CD8-positive, alpha-beta memory T cell (primary cell): ENCODE data around the gene RAMP1. TPM values are rescaled to one million over a fixed set of nuclear protein-coding genes. Genes with fewer than 3 reads are reported as not detected.
A peak's percentile ranks its signal among the peaks of the same experiment; 100 is the strongest.
"Not testable (repeated sequence)": the region's sequence is repeated elsewhere in the genome, so short reads cannot be mapped to it uniquely, and the experiment has no call there.

Experiments used
- CTCF ChIA-PET: fragments of 350-600 bp; sonication (Branson Sonifier 250); formaldehyde crosslinking; loops from one replicate; lab custom pipeline; 2021; ENCODE audit warnings: antibody characterized with exemption; lab: Charles Lee
- POLR2A ChIA-PET: fragments of 350-600 bp; sonication (Branson Sonifier 250); formaldehyde crosslinking; loops from one replicate; lab custom pipeline; 2021; ENCODE audit warnings: antibody characterized with exemption; lab: Charles Lee
- DNase-seq, 5 donors: peaks; one replicate each; pipeline versions ENCODE4 v3.0.0 to v3.0.0-alpha.2; 2020 to 2022; ENCODE audit warnings: mixed read lengths in 1 of 5
- H3K27ac ChIP-seq: one replicate; pipeline ENCODE4 v1.7.0; 2013; ENCODE audit warnings: low read depth, mild to moderate bottlenecking, low read length, moderate library complexity
- H3K27me3 ChIP-seq: 2 replicates; pipeline ENCODE4 v1.7.0; 2013; ENCODE audit warnings: low read length, mild to moderate bottlenecking; ENCODE audit not compliant: insufficient read depth, poor library complexity, severe bottlenecking
- H3K36me3 ChIP-seq: 2 replicates; pipeline ENCODE4 v1.7.0; 2013; ENCODE audit warnings: mild to moderate bottlenecking, low read length, moderate library complexity; ENCODE audit not compliant: insufficient read depth
- H3K4me1 ChIP-seq: 2 replicates; pipeline ENCODE4 v1.7.0; 2013; ENCODE audit warnings: mild to moderate bottlenecking, low read length, moderate library complexity; ENCODE audit not compliant: insufficient read depth
- H3K4me3 ChIP-seq: 2 replicates; pipeline ENCODE4 v1.7.0; 2013; ENCODE audit warnings: mild to moderate bottlenecking, low read length
- H3K9me3 ChIP-seq: 2 replicates; pipeline ENCODE4 v1.7.0; 2013; ENCODE audit warnings: mild to moderate bottlenecking, low read length
- H3K27ac Mint-ChIP-seq, 8 donors: one replicate each; pipeline ENCODE4 v1.8.0; 2020 to 2021; ENCODE audit warnings: mixed read lengths in 8 of 8, mild to moderate bottlenecking in 6 of 8, inconsistent platforms in 3 of 8, moderate library complexity in 3 of 8
- H3K27me3 Mint-ChIP-seq, 2 donors: one replicate each; pipeline ENCODE4 v1.8.0; 2020 to 2021; ENCODE audit warnings: mixed read lengths in 2 of 2, mild to moderate bottlenecking in 1 of 2, moderate library complexity in 1 of 2
- H3K36me3 Mint-ChIP-seq, 3 donors: one replicate each; pipeline ENCODE4 v1.8.0; 2020 to 2021; ENCODE audit warnings: mixed read lengths in 3 of 3, inconsistent platforms in 1 of 3, mild to moderate bottlenecking in 1 of 3
- H3K4me1 Mint-ChIP-seq, 3 donors: one replicate each; pipeline ENCODE4 v1.8.0; 2020 to 2021; ENCODE audit warnings: mixed read lengths in 3 of 3, inconsistent platforms in 1 of 3, mild to moderate bottlenecking in 1 of 3
- H3K4me3 Mint-ChIP-seq, 7 donors: one replicate each; pipeline ENCODE4 v1.8.0; 2020 to 2021; ENCODE audit warnings: mixed read lengths in 7 of 7, mild to moderate bottlenecking in 6 of 7, moderate library complexity in 4 of 7, inconsistent platforms in 2 of 7
- H3K9me3 Mint-ChIP-seq, 5 donors: one replicate each; pipeline ENCODE4 v1.8.0; 2020 to 2022; ENCODE audit warnings: mixed read lengths in 5 of 5, mild to moderate bottlenecking in 3 of 5, moderate library complexity in 2 of 5, inconsistent platforms in 1 of 5
- polyA plus RNA-seq: library from polyadenylated mRNA; unstranded; fragments of 300-500 nt; fragmentation: Illumina TruSeq; gene quantifications from one replicate; pipeline ENCODE4 v1.2.3, GENCODE V29; 2021
- total RNA-seq, 2 experiments: library from RNA; stranded (reverse); gene quantifications; one replicate each; pipeline ENCODE4 v1.2.3, GENCODE V29; 2021

The RAMP1 gene
- total and polyA plus RNA-seq, 3 experiments from 2014 or later = 0.59 to 0.63 (median 0.60) TPM

DNA sequence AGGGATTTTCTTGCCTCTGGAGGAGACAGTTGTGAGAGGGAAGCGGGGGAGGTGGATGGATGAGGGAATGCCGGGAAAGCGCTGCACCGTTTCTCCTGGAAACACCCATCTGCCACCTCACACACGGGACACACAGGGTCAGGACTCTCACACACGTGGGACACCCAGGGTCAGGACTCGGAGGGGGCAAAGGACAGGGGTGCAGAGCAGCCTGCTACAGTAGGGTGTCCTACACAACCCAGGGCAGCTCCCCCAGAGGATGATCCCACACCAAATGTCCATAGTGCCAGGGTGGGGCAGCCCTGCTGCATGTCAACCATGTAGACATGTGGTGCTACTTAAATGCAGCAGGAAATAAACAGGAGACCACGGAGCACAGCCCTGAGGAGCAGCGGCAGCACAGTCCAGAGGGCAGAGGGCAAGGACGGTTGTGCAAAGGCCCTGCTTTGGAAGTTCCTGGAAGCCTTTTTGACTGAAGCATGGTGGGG lies 5.1 kb downstream of the RAMP1 start:
- Histone ChIP-seq H3K9me3 (no peaks in the 10 kb centered on the region), H3K27me3 (no peaks in the 10 kb centered on the region), H3K4me1 (peaks cover 5% of the 10 kb centered on the region), H3K4me3 (no peak overlapping the region), H3K36me3 (no peaks in the 10 kb centered on the region), H3K27ac (no peak overlapping the region)
- Mint-ChIP-seq H3K4me3 (no peak overlapping the region), H3K9me3 (no peaks in the 10 kb centered on the region), H3K27ac (no peak overlapping the region), H3K4me1 (peaks cover 7 to 11% (median 8%) of the 10 kb centered on the region in 3 donors), H3K27me3 (peaks cover 32 to 58% of the 10 kb centered on the region in 2 donors), H3K36me3 (no peaks in the 10 kb centered on the region)
- no peak for DNase-seq
- ChIA-PET POLR2A (no interaction called here), CTCF (no interaction called here)

DNA sequence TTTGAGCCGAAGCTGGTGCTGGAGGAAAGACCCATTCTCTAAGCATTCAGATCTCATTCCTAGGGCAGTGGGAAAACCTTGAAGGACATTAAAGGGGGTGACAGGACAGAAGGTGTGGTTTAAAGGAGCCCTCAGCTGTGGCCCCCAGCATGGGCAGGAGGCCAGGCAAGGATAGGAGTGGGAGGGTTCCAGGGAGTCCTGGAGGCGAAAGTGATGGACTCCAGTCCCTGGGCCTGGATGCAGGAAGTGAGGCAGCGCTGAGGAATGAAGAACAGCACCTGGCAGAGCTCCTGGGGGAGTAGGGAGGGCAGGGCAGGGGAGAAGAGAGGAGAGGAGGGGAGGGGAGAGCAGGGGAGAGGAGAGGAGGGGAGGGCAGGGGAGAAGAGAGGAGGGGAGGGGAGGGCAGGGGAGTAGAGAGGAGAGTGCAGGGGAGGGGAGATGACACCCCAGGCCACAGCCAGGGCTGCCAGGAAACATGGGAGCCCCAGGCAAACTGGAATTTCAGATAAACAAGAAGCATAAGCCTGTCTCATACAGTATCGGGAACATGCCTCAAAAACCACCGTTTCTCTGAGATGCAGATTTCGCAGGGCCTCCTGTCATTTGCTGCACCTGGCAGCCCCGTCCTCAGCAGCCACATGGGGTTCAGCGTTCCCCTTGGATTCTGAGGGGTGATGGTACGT lies 5.7 kb downstream of the RAMP1 start:
- peaks cover 29 to 59% of the 10 kb centered on the region in 2 donors for H3K27me3 Mint-ChIP-seq
- H3K9me3 ChIP-seq = no peaks in the 10 kb centered on the region
- POLR2A ChIA-PET = no interaction called here
- H3K27ac Mint-ChIP-seq = peak overlapping the region in 1 of 8 donors; percentile 47
- no peaks in the 10 kb centered on the region for H3K36me3 ChIP-seq
- H3K4me1 Mint-ChIP-seq = peaks cover 7 to 11% (median 8%) of the 10 kb centered on the region in 3 donors
- CTCF ChIA-PET = no interaction called here
- H3K27me3 ChIP-seq = no peaks in the 10 kb centered on the region
- no peak overlapping the region for H3K27ac ChIP-seq
- H3K4me1 ChIP-seq = peaks cover 5% of the 10 kb centered on the region
- no peaks in the 10 kb centered on the region for H3K36me3 Mint-ChIP-seq
- H3K4me3 Mint-ChIP-seq = no peak overlapping the region
- no peak overlapping the region for H3K4me3 ChIP-seq
- no peak for DNase-seq
- no peaks in the 10 kb centered on the region for H3K9me3 Mint-ChIP-seq

DNA sequence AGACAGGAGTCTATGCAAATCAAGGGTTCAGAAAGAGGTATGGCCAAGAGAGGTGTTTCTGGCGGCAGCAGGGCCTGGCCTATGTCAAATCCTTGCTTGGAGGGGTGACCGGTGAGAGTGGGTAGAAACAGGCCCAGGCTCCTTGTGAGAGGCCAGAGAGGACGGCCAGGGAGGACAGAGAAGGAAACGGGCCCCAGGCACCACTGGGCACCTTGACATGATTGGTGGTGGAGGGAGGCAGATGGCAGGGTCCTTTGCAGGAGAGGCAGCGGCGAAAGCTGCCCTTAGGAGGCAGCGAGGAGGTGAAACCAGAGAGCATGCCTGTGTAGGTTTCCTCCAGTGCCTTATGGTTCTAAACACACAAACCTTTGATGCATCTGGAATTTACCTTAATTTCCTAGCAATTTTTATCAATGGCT lies 6.2 kb downstream of the RAMP1 start:
- CTCF ChIA-PET = no interaction called here
- POLR2A ChIA-PET = no interaction called here
- Histone ChIP-seq H3K4me1 (peaks cover 5% of the 10 kb centered on the region), H3K4me3 (no peak overlapping the region), H3K27ac (no peak overlapping the region), H3K36me3 (no peaks in the 10 kb centered on the region), H3K9me3 (no peaks in the 10 kb centered on the region), H3K27me3 (no peaks in the 10 kb centered on the region)
- H3K4me3 Mint-ChIP-seq = no peak overlapping the region
- no peak overlapping the region for H3K27ac Mint-ChIP-seq
- DNase-seq = no peak
- H3K27me3 Mint-ChIP-seq = peaks cover 28 to 59% of the 10 kb centered on the region in 2 donors
- H3K9me3 Mint-ChIP-seq = no peaks in the 10 kb centered on the region
- H3K4me1 Mint-ChIP-seq = peaks cover 7 to 11% (median 8%) of the 10 kb centered on the region in 3 donors
- peaks cover 0 to 3% (median 0%) of the 10 kb centered on the region in 3 donors for H3K36me3 Mint-ChIP-seq

DNA sequence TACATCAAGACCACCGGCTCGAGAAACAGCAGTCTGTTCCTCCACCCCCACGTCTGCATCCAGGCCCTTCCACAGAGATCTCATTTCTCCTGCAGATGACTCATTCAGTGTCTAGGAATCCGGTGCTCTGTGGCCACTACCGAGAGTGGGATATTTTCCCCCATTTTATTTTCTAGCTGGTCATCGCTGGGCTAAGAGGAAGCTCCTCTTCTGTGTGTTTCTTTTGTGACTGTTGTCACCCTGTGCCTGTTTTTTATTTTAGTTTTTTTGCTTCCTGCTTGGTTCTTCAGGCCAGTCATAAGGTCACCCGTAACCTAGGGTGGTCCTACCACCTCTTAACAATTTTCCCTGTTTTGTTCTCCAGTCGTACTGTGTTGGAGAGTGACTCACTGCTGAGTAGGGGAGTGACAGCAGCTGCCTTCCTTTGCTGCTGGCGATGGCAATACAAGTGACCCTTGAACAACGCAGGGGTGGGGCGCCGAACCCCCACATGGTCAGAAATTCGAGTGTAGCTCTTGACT lies 6.7 kb downstream of the RAMP1 start:
- H3K27me3 ChIP-seq = no peaks in the 10 kb centered on the region
- H3K27ac Mint-ChIP-seq = peak overlapping the region in 1 of 8 donors; percentile 84
- H3K27me3 Mint-ChIP-seq = peaks cover 27 to 59% of the 10 kb centered on the region in 2 donors
- H3K4me1 ChIP-seq = peaks cover 5% of the 10 kb centered on the region
- no peaks in the 10 kb centered on the region for H3K36me3 ChIP-seq
- no peak overlapping the region for H3K27ac ChIP-seq
- no peak overlapping the region for H3K4me3 ChIP-seq
- H3K36me3 Mint-ChIP-seq = peaks cover 0 to 3% (median 0%) of the 10 kb centered on the region in 3 donors
- ChIA-PET POLR2A (interaction anchor here (0.7 kb wide), 1 partner anchor 703 kb away, joined by 3 read pairs; no protein-coding TSS in a partner anchor), CTCF (no interaction called here)
- no peak overlapping the region for H3K4me3 Mint-ChIP-seq
- H3K4me1 Mint-ChIP-seq = peaks cover 7 to 11% (median 8%) of the 10 kb centered on the region in 3 donors
- no peaks in the 10 kb centered on the region for H3K9me3 ChIP-seq
- no peaks in the 10 kb centered on the region for H3K9me3 Mint-ChIP-seq
- no peak for DNase-seq

DNA sequence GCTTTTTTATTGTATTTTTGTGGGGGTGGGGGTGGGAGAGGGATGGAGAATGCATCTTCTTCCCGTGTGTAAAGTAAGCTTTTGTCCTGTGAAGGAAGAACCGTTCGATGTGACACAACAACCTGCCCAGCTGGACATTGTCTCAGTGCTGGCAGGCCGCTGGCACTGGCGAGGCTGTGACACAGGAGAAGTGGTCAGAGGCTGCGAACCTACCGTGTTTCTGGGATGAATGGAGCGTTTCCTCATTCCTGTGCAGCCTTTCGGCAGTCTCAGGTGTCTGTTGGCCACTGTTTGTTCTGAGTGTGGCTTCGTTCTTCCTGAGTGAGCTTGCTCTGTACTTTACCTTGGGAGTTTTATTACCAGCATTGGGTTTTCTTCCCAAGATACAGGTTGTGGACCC lies 8.0 kb downstream of the RAMP1 start:
- ChIA-PET CTCF (interaction anchor here (0.7 kb wide), 1 partner anchor 293 kb away, joined by 3 read pairs; no protein-coding TSS in a partner anchor), POLR2A (no interaction called here)
- no peaks in the 10 kb centered on the region for H3K36me3 ChIP-seq
- H3K9me3 ChIP-seq = no peaks in the 10 kb centered on the region
- Mint-ChIP-seq H3K36me3 (peaks cover 0 to 3% (median 0%) of the 10 kb centered on the region in 3 donors), H3K4me1 (peaks cover 7 to 11% (median 8%) of the 10 kb centered on the region in 3 donors), H3K9me3 (no peaks in the 10 kb centered on the region), H3K27ac (no peak overlapping the region), H3K27me3 (peaks cover 21 to 54% of the 10 kb centered on the region in 2 donors), H3K4me3 (no peak overlapping the region)
- H3K4me1 ChIP-seq = peaks cover 5% of the 10 kb centered on the region
- DNase-seq = no peak
- no peak overlapping the region for H3K4me3 ChIP-seq
- H3K27me3 ChIP-seq = no peaks in the 10 kb centered on the region
- no peak overlapping the region for H3K27ac ChIP-seq

DNA sequence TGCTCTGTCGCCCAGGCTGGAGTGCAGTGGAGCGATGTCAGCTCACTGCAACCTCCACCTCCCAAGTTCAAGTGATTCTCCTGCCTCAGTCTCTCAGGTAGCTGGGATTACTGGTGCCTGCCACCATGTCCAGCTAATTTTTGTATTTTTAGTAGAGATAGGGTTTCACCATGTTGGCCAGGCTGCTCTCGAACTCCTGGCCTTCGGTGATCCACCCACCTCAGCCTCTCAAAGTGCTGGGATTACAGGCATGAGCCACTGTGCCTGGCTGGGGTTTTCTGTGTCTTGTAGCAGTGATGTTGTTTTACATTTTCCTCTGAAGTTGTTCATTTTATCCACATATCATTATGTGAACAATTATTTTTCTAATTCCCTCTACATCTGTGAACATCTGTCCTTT lies 8.7 kb downstream of the RAMP1 start:
- H3K36me3 Mint-ChIP-seq, H3K27me3 ChIP-seq: not testable (repeated sequence)

DNA sequence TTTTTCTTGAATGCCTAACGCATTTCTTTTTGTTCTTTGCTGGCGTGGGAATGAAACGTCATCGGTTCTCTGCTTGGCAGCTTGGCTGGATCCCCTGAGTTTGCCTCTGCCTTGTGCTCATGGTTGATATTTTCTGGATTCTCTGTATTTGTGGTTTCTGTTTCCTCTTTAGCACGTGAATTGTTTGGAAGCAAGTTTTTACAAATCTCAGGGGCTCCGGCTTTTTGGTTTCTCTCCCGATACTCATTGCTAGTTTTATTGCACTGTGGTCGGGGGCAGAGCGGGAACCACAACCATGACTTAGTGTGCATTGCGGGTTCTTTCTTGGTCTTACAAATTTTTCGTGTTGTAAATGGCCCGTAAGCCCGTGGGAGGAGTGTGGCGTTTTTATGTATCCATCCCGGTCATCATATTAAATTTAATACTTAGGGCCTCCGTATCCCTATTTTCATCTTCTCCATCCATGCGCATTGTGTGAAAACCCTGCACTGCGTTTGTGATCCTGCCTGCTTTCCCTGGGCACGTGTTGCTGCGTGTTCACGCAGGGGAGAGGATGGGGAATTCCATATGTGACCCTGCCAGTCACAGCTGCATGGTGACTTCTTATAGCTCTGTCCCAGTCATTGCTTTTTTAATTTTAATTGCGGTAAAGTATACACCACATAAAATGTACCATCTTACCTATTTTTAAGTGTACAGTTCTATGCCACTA lies 9.4 kb downstream of the RAMP1 start:
- peak overlapping the region in 2 of 8 donors; percentile 61 to 67 for H3K27ac Mint-ChIP-seq
- peaks cover 0 to 3% (median 0%) of the 10 kb centered on the region in 3 donors for H3K36me3 Mint-ChIP-seq
- CTCF ChIA-PET = no interaction called here
- Histone ChIP-seq H3K4me3 (no peak overlapping the region), H3K9me3 (no peaks in the 10 kb centered on the region), H3K27me3 (no peaks in the 10 kb centered on the region), H3K27ac (no peak overlapping the region), H3K36me3 (no peaks in the 10 kb centered on the region), H3K4me1 (peaks cover 8% of the 10 kb centered on the region)
- peaks cover 7 to 16% (median 8%) of the 10 kb centered on the region in 3 donors for H3K4me1 Mint-ChIP-seq
- H3K4me3 Mint-ChIP-seq = no peak overlapping the region
- H3K27me3 Mint-ChIP-seq = peaks cover 21 to 51% of the 10 kb centered on the region in 2 donors
- POLR2A ChIA-PET = no interaction called here
- DNase-seq = no peak
- no peaks in the 10 kb centered on the region for H3K9me3 Mint-ChIP-seq

More for the DNA sequence above, 8.7 kb downstream of the RAMP1 start:
- CTCF ChIA-PET, H3K4me1 ChIP-seq, DNase-seq, H3K27ac Mint-ChIP-seq, H3K4me3 Mint-ChIP-seq, H3K27ac ChIP-seq, POLR2A ChIA-PET, H3K9me3 Mint-ChIP-seq, H3K36me3 ChIP-seq, H3K4me3 ChIP-seq, H3K9me3 ChIP-seq: not testable (repeated sequence)
- H3K27me3 Mint-ChIP-seq = peaks cover 21 to 53% of the 10 kb centered on the region in 2 donors
- H3K4me1 Mint-ChIP-seq = peaks cover 7 to 11% (median 8%) of the 10 kb centered on the region in 3 donors
